ENCODE results near the gene NOB1. TPM values are rescaled to one million over a fixed set of nuclear protein-coding genes. Genes with fewer than 3 reads are reported as not detected.
"Not testable (repeated sequence)": the region's sequence is repeated elsewhere in the genome, so short reads cannot be mapped to it uniquely, and the experiment has no call there.

NOB1 gene
- total and polyA plus RNA-seq, 4 donors: 23.0 to 43.1 (median 32.7) TPM

DNA sequence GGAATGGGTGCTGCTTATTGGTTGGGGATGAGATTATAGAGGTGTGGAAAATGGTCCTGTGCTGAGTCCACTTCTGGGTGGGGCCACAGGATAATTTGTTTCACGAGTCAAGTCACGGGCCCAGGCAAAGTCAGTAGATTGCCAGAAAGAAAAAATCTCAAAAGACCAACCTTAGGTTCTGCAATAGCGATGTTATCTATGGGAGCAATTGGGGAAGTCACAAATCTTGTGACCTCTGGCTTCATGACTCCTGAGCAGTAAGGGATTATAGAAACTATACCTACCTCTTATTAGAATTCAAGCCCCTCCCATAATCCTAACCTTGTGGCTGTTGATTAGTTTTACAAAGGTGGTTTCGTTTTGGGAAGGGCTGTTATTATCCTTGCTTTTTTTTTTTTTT lies 38.8 kb upstream of the NOB1 start:
- Histone ChIP-seq H3K4me1 (ENCODE audit: control insufficient read depth in 5 of 5, insufficient read depth in 5 of 5, low read length in 5 of 5) (peaks cover 0 to 3% (median 0%) of the 10 kb centered on the region in 5 donors), H3K36me3 (ENCODE audit: control insufficient read depth in 4 of 4, insufficient read depth in 4 of 4, low read length in 4 of 4) (peaks cover 2 to 9% (median 5%) of the 10 kb centered on the region in 4 donors), H3K27ac (ENCODE audit: low read depth in 1 of 2, low read length in 1 of 2) (no peak overlapping the region), H3K4me3 (no peak overlapping the region), H3K27me3 (ENCODE audit: control insufficient read depth in 3 of 3, insufficient read depth in 3 of 3, low read length in 2 of 3) (no peaks in the 10 kb centered on the region), H3K9ac (ENCODE audit: insufficient read depth in 1 of 2, low read length in 2 of 2) (no peak overlapping the region), H3K9me3 (ENCODE audit: control insufficient read depth in 4 of 4, insufficient read depth in 3 of 4, low read length in 3 of 4) (no peaks in the 10 kb centered on the region)
- 83 to 89% methylated on average over 4 of the region's 4 CpGs for WGBS, 2 donors
- DNase-seq (no peak), ATAC-seq (ENCODE audit: insufficient read depth, low FRiP score) (no peak)
- TF ChIP-seq, protein P1, sequence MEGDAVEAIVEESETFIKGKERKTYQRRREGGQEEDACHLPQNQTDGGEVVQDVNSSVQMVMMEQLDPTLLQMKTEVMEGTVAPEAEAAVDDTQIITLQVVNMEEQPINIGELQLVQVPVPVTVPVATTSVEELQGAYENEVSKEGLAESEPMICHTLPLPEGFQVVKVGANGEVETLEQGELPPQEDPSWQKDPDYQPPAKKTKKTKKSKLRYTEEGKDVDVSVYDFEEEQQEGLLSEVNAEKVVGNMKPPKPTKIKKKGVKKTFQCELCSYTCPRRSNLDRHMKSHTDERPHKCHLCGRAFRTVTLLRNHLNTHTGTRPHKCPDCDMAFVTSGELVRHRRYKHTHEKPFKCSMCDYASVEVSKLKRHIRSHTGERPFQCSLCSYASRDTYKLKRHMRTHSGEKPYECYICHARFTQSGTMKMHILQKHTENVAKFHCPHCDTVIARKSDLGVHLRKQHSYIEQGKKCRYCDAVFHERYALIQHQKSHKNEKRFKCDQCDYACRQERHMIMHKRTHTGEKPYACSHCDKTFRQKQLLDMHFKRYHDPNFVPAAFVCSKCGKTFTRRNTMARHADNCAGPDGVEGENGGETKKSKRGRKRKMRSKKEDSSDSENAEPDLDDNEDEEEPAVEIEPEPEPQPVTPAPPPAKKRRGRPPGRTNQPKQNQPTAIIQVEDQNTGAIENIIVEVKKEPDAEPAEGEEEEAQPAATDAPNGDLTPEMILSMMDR (IDR thresholded peaks at IDR 0.05; ENCODE audit: control extremely low read depth, extremely low read depth): no peak

DNA sequence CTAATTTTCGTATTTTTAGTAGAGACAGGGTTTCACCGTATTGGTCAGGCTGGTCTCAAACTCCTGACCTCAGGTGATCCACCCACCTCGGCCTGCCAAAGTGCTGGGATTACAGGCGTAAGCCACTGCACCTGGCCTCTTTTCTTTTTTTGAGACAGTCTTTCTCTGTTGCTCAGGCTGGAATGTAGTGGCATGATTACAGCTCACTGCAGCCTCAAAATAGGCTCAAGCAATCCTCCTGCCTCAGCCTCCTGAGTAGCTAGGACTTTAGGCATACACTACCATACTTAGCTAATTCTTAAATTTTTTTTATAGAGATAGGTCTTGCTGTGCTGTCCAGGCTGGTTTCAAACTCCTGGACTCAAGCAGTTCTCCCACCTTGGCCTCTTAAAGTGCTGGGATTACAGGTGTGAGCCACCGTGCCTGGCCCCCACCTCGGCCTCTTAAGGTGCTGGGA lies 36.7 kb upstream of the NOB1 start:
- H3K27ac ChIP-seq (ENCODE audit: low read depth in 1 of 2, low read length in 1 of 2); H3K9ac ChIP-seq (ENCODE audit: insufficient read depth in 1 of 2, low read length in 2 of 2); DNase-seq; H3K4me1 ChIP-seq (ENCODE audit: control insufficient read depth in 5 of 5, insufficient read depth in 5 of 5, low read length in 5 of 5); H3K4me3 ChIP-seq; H3K9me3 ChIP-seq (ENCODE audit: control insufficient read depth in 4 of 4, insufficient read depth in 3 of 4, low read length in 3 of 4); H3K27me3 ChIP-seq (ENCODE audit: control insufficient read depth in 3 of 3, insufficient read depth in 3 of 3, low read length in 2 of 3); ATAC-seq (ENCODE audit: insufficient read depth, low FRiP score): not testable (repeated sequence)
- H3K36me3 ChIP-seq (ENCODE audit: control insufficient read depth in 4 of 4, insufficient read depth in 4 of 4, low read length in 4 of 4): peaks cover 4 to 13% (median 8%) of the 10 kb centered on the region in 4 donors
- 93 to 95% methylated on average over 6 of the region's 6 CpGs for WGBS, 2 donors

DNA sequence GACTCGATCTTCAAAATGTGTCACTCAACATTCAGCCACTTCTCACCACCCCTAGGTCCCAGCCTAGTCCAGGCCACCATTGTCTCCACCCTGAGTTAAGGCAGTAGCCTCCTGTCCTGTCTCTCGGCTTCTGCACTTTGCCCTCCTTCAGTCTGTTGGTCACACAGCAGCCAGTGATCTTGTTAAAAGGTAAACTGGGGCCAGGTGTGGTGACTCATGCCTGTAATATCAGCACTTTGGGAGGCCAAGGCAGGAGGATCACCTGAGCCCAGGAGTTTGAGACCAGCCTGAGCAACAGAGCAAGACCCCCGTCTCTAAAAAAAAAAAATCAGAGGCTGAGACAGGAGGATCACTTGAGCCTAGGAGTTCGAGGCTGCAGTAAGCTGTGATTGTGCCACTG lies 33.2 kb upstream of the NOB1 start:
- H3K36me3 ChIP-seq (ENCODE audit: control insufficient read depth in 4 of 4, insufficient read depth in 4 of 4, low read length in 4 of 4): peaks cover 8 to 19% (median 11%) of the 10 kb centered on the region in 4 donors
- WGBS, 2 donors: 98 to 99% methylated on average over 4 of the region's 4 CpGs
- no peak overlapping the region for H3K4me3 ChIP-seq
- H3K27ac ChIP-seq (ENCODE audit: low read depth in 1 of 2, low read length in 1 of 2): no peak overlapping the region
- H3K9me3 ChIP-seq (ENCODE audit: control insufficient read depth in 4 of 4, insufficient read depth in 3 of 4, low read length in 3 of 4): no peaks in the 10 kb centered on the region
- TF ChIP-seq, protein P1 (IDR thresholded peaks at IDR 0.05; ENCODE audit: control extremely low read depth, extremely low read depth): no peak
- no peak for DNase-seq
- ATAC-seq (ENCODE audit: insufficient read depth, low FRiP score): no peak
- H3K9ac ChIP-seq (ENCODE audit: insufficient read depth in 1 of 2, low read length in 2 of 2): no peak overlapping the region
- no peaks in the 10 kb centered on the region for H3K4me1 ChIP-seq (ENCODE audit: control insufficient read depth in 5 of 5, insufficient read depth in 5 of 5, low read length in 5 of 5)
- H3K27me3 ChIP-seq (ENCODE audit: control insufficient read depth in 3 of 3, insufficient read depth in 3 of 3, low read length in 2 of 3): no peaks in the 10 kb centered on the region

- 71 to 84% methylated on average over 6 of the region's 6 CpGs for WGBS, 2 donors
- peak in 1 of 3 donors; percentile 9 for DNase-seq
- ATAC-seq (ENCODE audit: insufficient read depth, low FRiP score): no peak
- Histone ChIP-seq H3K9me3 (ENCODE audit: control insufficient read depth in 4 of 4, insufficient read depth in 3 of 4, low read length in 3 of 4) (no peaks in the 10 kb centered on the region), H3K27me3 (ENCODE audit: control insufficient read depth in 3 of 3, insufficient read depth in 3 of 3, low read length in 2 of 3) (no peaks in the 10 kb centered on the region), H3K36me3 (ENCODE audit: control insufficient read depth in 4 of 4, insufficient read depth in 4 of 4, low read length in 4 of 4) (peaks cover 7 to 17% (median 10%) of the 10 kb centered on the region in 4 donors), H3K4me3 (no peak overlapping the region), H3K9ac (ENCODE audit: insufficient read depth in 1 of 2, low read length in 2 of 2) (no peak overlapping the region), H3K27ac (ENCODE audit: low read depth in 1 of 2, low read length in 1 of 2) (no peak overlapping the region), H3K4me1 (ENCODE audit: control insufficient read depth in 5 of 5, insufficient read depth in 5 of 5, low read length in 5 of 5) (peaks cover 0 to 1% (median 0%) of the 10 kb centered on the region in 5 donors)
- TF ChIP-seq, protein P1 (IDR thresholded peaks at IDR 0.05; ENCODE audit: control extremely low read depth, extremely low read depth): no peak
Measured at GRCh38 chr16:69784586-69784985, 29.9 kb upstream of the NOB1 start.

Measured in lung (tissue), 12 donors.